Activated T-cell treated with anti-CD3 and anti-CD28 coated beads, Interleukin-2, amount 50 U/mL, for 4 hours (primary cell): ENCODE data around the gene GGNBP2. TPM values are rescaled to one million over a fixed set of nuclear protein-coding genes. Genes with fewer than 3 reads are reported as not detected.

Source experiments
- ATAC-seq, 2 donors: fragments of 200-7000 bp; cut with Tn5 transposase; one replicate each; pipeline ENCODE4 v1.10.0; 2021
- DNase-seq: peaks from one replicate; pipeline ENCODE4 v3.0.0-alpha.2; 2020
- H3K27me3 Mint-ChIP-seq: one replicate; pipeline ENCODE4 v1.8.0; 2021; ENCODE audit warnings: low read depth, mixed read lengths
- H3K36me3 Mint-ChIP-seq: one replicate; pipeline ENCODE4 v1.8.0; 2022; ENCODE audit warnings: mixed read lengths; ENCODE audit not compliant: insufficient read depth
- H3K4me1 Mint-ChIP-seq: one replicate; pipeline ENCODE4 v1.8.0; 2021; ENCODE audit warnings: low read depth, mixed read lengths
- H3K4me3 Mint-ChIP-seq: one replicate; pipeline ENCODE4 v1.8.0; 2021; ENCODE audit warnings: mild to moderate bottlenecking, moderate library complexity, mixed read lengths
- H3K9me3 Mint-ChIP-seq: one replicate; pipeline ENCODE4 v1.8.0; 2021; ENCODE audit warnings: mixed read lengths
- total RNA-seq, 3 donors: library from RNA; stranded (reverse); gene quantifications; one replicate each; pipeline ENCODE4 v1.2.1, GENCODE V29; 2021

Gene GGNBP2
- total RNA-seq, 3 donors from 2014 or later = 49.7 to 59.0 (median 51.5) TPM

DNA sequence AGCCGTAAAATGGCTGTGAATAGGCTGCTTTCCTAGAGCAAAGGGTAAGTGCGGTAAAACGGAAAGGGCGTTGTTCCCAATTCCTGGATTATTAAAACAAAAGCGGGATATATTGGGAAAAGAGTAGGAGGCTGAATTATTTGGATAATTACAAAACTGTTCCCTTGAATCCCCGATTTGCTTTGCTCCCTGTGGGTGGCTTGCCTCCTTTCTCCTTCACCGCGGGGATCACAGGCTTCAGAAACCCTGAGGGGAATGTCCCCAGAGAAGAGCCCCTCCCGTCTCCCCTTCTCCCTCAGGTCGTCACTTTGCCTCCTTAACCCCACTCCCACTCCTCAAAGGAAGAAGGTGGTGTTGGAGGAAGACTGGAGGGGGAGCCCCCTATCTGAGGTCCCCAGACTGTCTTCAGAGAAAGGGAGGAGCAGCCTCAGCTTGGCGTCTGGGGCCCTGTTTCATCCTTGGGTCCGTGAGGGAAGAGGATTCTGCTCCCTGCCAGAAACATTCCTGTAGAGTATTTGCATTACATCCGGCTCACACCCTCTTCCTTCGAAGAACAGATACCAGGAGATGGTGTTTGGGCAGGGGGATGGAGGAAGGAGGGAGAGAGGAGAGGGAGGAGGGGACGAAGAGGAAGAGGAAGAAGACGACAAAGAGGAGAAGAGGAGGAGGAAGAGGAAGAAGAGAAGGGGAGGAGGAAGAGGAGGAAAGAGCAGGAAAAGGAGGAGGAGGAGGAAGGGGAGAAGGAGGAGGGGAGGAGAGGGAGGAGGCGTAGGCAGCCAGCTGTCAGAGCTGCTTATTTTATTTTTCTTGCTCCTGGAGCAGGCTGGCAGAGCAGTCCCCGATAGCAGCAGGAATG lies 88.4 kb downstream of the GGNBP2 start:
- ATAC-seq = no peak
- peaks cover 19% of the 10 kb centered on the region for H3K27me3 Mint-ChIP-seq
- DNase-seq = no peak
- no peaks in the 10 kb centered on the region for H3K36me3 Mint-ChIP-seq
- no peak overlapping the region for H3K4me3 Mint-ChIP-seq
- H3K4me1 Mint-ChIP-seq = no peaks in the 10 kb centered on the region
- no peaks in the 10 kb centered on the region for H3K9me3 Mint-ChIP-seq

Other genes starting within 250 kb of the GGNBP2 start
- not detected for gene TBC1D3G, start 221.0 kb upstream of the GGNBP2 start, total RNA-seq
- gene TBC1D3H, start 156.5 kb upstream of the GGNBP2 start, total RNA-seq = not detected
- gene ZNHIT3, start 58.2 kb upstream of the GGNBP2 start, total RNA-seq = 10 to 100 TPM; 46.7 to 59.0 (median 50.8) TPM
- gene MYO19, start 10.1 kb upstream of the GGNBP2 start, total RNA-seq = 100 to 1,000 TPM; 138 to 153 (median 151) TPM
- 10 to 100 TPM; 34.7 to 45.9 (median 38.0) TPM for gene PIGW, start 9.9 kb upstream of the GGNBP2 start, total RNA-seq
- 10 to 100 TPM; 11.6 to 13.0 (median 12.0) TPM for gene DHRS11, start 47.0 kb downstream of the GGNBP2 start, total RNA-seq
- 10 to 100 TPM; 17.2 to 23.8 (median 22.4) TPM for gene MRM1, start 56.7 kb downstream of the GGNBP2 start, total RNA-seq